PFSK-1 (cell line): ENCODE measurements around the gene JMJD1C.

ENCODE experiments used
- FOXP2 ChIP-seq: optimal IDR thresholded peaks from 2 replicates; pipeline ENCODE3; 2011; ENCODE audit warnings: borderline replicate concordance, control low read depth, inconsistent platforms; ENCODE audit not compliant: insufficient read depth; ENCODE audit errors: extremely low read length, extremely low read depth
- POLR2AphosphoS5 ChIP-seq: IDR thresholded peaks from 2 replicates; pipeline ENCODE4 v1.6.1; 2012; ENCODE audit warnings: low read depth, mild to moderate bottlenecking, control low read depth, low read length, moderate library complexity
- REST ChIP-seq, 2 experiments: IDR thresholded peaks; 2 replicates each; pipeline versions ENCODE4 v1.6.1 to v1.8.0; 2011 to 2012; ENCODE audit warnings: low read depth in 2 of 2, low read length in 2 of 2, control low read depth in 1 of 2, inconsistent platforms in 1 of 2, mild to moderate bottlenecking in 1 of 2, moderate library complexity in 1 of 2; ENCODE audit not compliant: insufficient read depth in 1 of 2
- SIN3A ChIP-seq: IDR thresholded peaks from 2 replicates; pipeline ENCODE4 v1.6.1; 2012; ENCODE audit warnings: mild to moderate bottlenecking, low read length, moderate library complexity, borderline replicate concordance; ENCODE audit not compliant: insufficient read depth
- TAF1 ChIP-seq: IDR thresholded peaks from 2 replicates; pipeline ENCODE4 v1.6.1; 2012; ENCODE audit warnings: low read length, control low read depth, borderline replicate concordance; ENCODE audit not compliant: insufficient read depth

GRCh38 chr10:63257778-63258177 lies 208.0 kb downstream of the JMJD1C start:
- TF ChIP-seq POLR2AphosphoS5: no peak
- TF ChIP-seq REST (IDR thresholded peaks at IDR 0.05; ENCODE audit: insufficient read depth in 1 of 2, low read depth in 2 of 2, low read length in 2 of 2): no peak
- no peak for TF ChIP-seq TAF1
- no peak for TF ChIP-seq FOXP2
- no peak for TF ChIP-seq SIN3A
